H1 (cell line): ENCODE data around the gene KIT. TPM values are rescaled to one million over a fixed set of nuclear protein-coding genes. Genes with fewer than 3 reads are reported as not detected.

Experiments used
- CTCF ChIA-PET: fragments of 300-600 bp; sonication (Branson Sonifier 250); formaldehyde crosslinking; loops from one replicate; lab custom pipeline; 2021; ENCODE audit not compliant: partially characterized antibody; lab: Charles Lee
- POLR2A ChIA-PET: fragments of 300-600 bp; sonication (Branson Sonifier 250); formaldehyde crosslinking; loops from one replicate; lab custom pipeline; 2021; ENCODE audit warnings: inconsistent platforms; ENCODE audit not compliant: partially characterized antibody; lab: Charles Lee
- DNase-seq, 2 experiments: peaks; one replicate each; pipeline versions ENCODE4 v3.0.0 to v3.0.0-alpha.2; 2010 to 2022; ENCODE audit warnings: low spot score in 2 of 2, low read depth in 1 of 2, mixed read lengths in 1 of 2
- FAIRE-seq: peaks from 2 replicates; lab custom pipeline; 2011; peaks lifted over from hg19 to GRCh38; lab: Jason Lieb, UNC
- H2AFZ ChIP-seq: 2 replicates; pipeline ENCODE4 v1.8.1; 2012; ENCODE audit warnings: low read length, inconsistent platforms
- H2AK5ac ChIP-seq: 2 replicates; pipeline ENCODE4 v1.6.1; 2013; ENCODE audit warnings: low read depth, low read length
- H2BK120ac ChIP-seq: replicated peaks from 2 replicates; pipeline ENCODE3; 2013; ENCODE audit warnings: low read depth, low read length, inconsistent platforms
- H2BK12ac ChIP-seq: 2 replicates; pipeline ENCODE4 v1.6.1; 2013; ENCODE audit warnings: low read depth, low read length
- H2BK15ac ChIP-seq: 2 replicates; pipeline ENCODE4 v1.6.1; 2013; ENCODE audit warnings: low read length
- H2BK20ac ChIP-seq: 2 replicates; pipeline ENCODE4 v1.6.1; 2013; ENCODE audit warnings: low read length
- H2BK5ac ChIP-seq: 2 replicates; pipeline ENCODE4 v1.6.1; 2013; ENCODE audit warnings: low read depth, low read length
- H3K14ac ChIP-seq: 2 replicates; pipeline ENCODE4 v1.6.1; 2013; ENCODE audit warnings: inconsistent platforms; ENCODE audit not compliant: insufficient read length
- H3K18ac ChIP-seq: 2 replicates; pipeline ENCODE4 v1.6.1; 2013; ENCODE audit warnings: low read length; ENCODE audit errors: extremely low read depth
- H3K23ac ChIP-seq: 2 replicates; pipeline ENCODE4 v1.6.1; 2013; ENCODE audit warnings: inconsistent platforms; ENCODE audit not compliant: insufficient read length
- H3K23me2 ChIP-seq: 2 replicates; pipeline ENCODE4 v1.6.1; 2013; ENCODE audit warnings: low read depth, low read length
- H3K27ac ChIP-seq: 2 replicates; pipeline ENCODE4 v1.6.1; 2011; ENCODE audit warnings: low read depth, low read length, inconsistent platforms
- H3K27me3 ChIP-seq, 4 experiments: replicated peaks in 1 of 4; 1 replicate in 1 of 4; 2 replicates in 3 of 4; pipeline versions ENCODE4 v1.6.1 to v1.8.1; 2011 to 2013; ENCODE audit warnings: low read length in 3 of 4, mild to moderate bottlenecking in 3 of 4, inconsistent platforms in 2 of 4, mixed read lengths in 2 of 4, moderate library complexity in 1 of 4; ENCODE audit not compliant: control insufficient read depth in 3 of 4, insufficient read depth in 3 of 4; ENCODE audit errors: extremely low read depth in 1 of 4
- H3K36me3 ChIP-seq, 4 experiments: 2 replicates each; pipeline versions ENCODE4 v1.6.1 to v1.8.1; 2011 to 2013; ENCODE audit warnings: mild to moderate bottlenecking in 4 of 4, low read length in 3 of 4, moderate library complexity in 2 of 4, control low read depth in 1 of 4, inconsistent platforms in 1 of 4; ENCODE audit not compliant: insufficient read depth in 4 of 4, control insufficient read depth in 2 of 4
- H3K4ac ChIP-seq: replicated peaks from 2 replicates; pipeline ENCODE3; 2013; ENCODE audit warnings: low read length, low read depth, mixed read lengths, inconsistent platforms; ENCODE audit not compliant: insufficient read length
- H3K4me1 ChIP-seq, 4 experiments: replicated peaks in 1 of 4; 1 replicate in 1 of 4; 2 replicates in 3 of 4; pipeline versions ENCODE4 v1.6.1 to v1.8.1; 2011 to 2013; ENCODE audit warnings: low read length in 3 of 4, inconsistent platforms in 2 of 4, mixed read lengths in 1 of 4; ENCODE audit not compliant: insufficient read depth in 4 of 4, control insufficient read depth in 3 of 4
- H3K4me2 ChIP-seq, 2 experiments: 2 replicates each; pipeline versions ENCODE4 v1.6.1 to v1.8.1; 2011 to 2013; ENCODE audit warnings: low read depth in 2 of 2, low read length in 2 of 2, control low read depth in 1 of 2, inconsistent platforms in 1 of 2, mild to moderate bottlenecking in 1 of 2; ENCODE audit not compliant: insufficient read depth in 1 of 2
- H3K4me3 ChIP-seq, 4 experiments: fragments of 200-600, 300-600 bp in 1 of 4; sonication (generic), shearing (Covaris generic), sonication (Bioruptor Twin) in 1 of 4; 2 replicates each; pipeline versions ENCODE4 v1.5.1 to v1.8.1; 2011 to 2016; ENCODE audit warnings: low read length in 4 of 4, low read depth in 3 of 4, control low read depth in 2 of 4, inconsistent platforms in 2 of 4, mild to moderate bottlenecking in 2 of 4, mixed read lengths in 1 of 4, moderate library complexity in 1 of 4; ENCODE audit not compliant: insufficient read depth in 2 of 4; ENCODE audit errors: extremely low read depth in 1 of 4
- H3K56ac ChIP-seq: replicated peaks from 2 replicates; pipeline ENCODE3; 2013; ENCODE audit warnings: low read depth, mild to moderate bottlenecking, mixed read lengths, low read length, inconsistent platforms; ENCODE audit not compliant: insufficient read length
- H3K79me1 ChIP-seq: 2 replicates; pipeline ENCODE4 v1.6.1; 2013; ENCODE audit warnings: low read depth, low read length, control low read depth
- H3K79me2 ChIP-seq, 2 experiments: 2 replicates each; pipeline versions ENCODE4 v1.6.1 to v1.8.1; 2012 to 2013; ENCODE audit warnings: low read length in 2 of 2, mild to moderate bottlenecking in 2 of 2, inconsistent platforms in 1 of 2; ENCODE audit not compliant: insufficient read depth in 2 of 2, control insufficient read depth in 1 of 2
- H3K9ac ChIP-seq, 4 experiments: replicated peaks in 1 of 4; 1 replicate in 1 of 4; 2 replicates in 3 of 4; pipeline versions ENCODE4 v1.6.1 to v1.8.1; 2011 to 2013; ENCODE audit warnings: low read depth in 3 of 4, low read length in 3 of 4, control low read depth in 2 of 4, mild to moderate bottlenecking in 2 of 4, moderate library complexity in 2 of 4, inconsistent platforms in 1 of 4; ENCODE audit errors: extremely low read depth in 1 of 4
- H3K9me3 ChIP-seq, 2 experiments: 2 replicates each; pipeline versions ENCODE4 v1.6.1 to v1.8.1; 2012 to 2013; ENCODE audit warnings: mild to moderate bottlenecking in 2 of 2, moderate library complexity in 2 of 2, control low read depth in 1 of 2, inconsistent platforms in 1 of 2, low read depth in 1 of 2, low read length in 1 of 2, mixed read lengths in 1 of 2; ENCODE audit not compliant: insufficient read depth in 2 of 2
- H4K20me1 ChIP-seq, 2 experiments: replicated peaks in 1 of 2; 2 replicates each; pipeline versions ENCODE3 to v1.8.1; 2011 to 2013; ENCODE audit warnings: inconsistent platforms in 2 of 2, low read length in 2 of 2, mild to moderate bottlenecking in 1 of 2; ENCODE audit not compliant: insufficient read depth in 2 of 2, control insufficient read depth in 1 of 2
- H4K5ac ChIP-seq: 2 replicates; pipeline ENCODE4 v1.6.1; 2013; ENCODE audit warnings: low read length, low read depth, mixed read lengths, inconsistent platforms; ENCODE audit not compliant: insufficient read length
- H4K8ac ChIP-seq: 2 replicates; pipeline ENCODE4 v1.8.0; 2013; ENCODE audit warnings: mild to moderate bottlenecking, moderate library complexity, low read length, inconsistent platforms; ENCODE audit not compliant: insufficient read depth; ENCODE audit errors: extremely low read depth
- H4K91ac ChIP-seq: replicated peaks from 2 replicates; pipeline ENCODE3; 2013; ENCODE audit warnings: low read length, mixed read lengths, inconsistent platforms; ENCODE audit not compliant: insufficient read length
- BACH1 ChIP-seq: IDR thresholded peaks from 2 replicates; pipeline ENCODE4 v1.6.1; 2012; ENCODE audit warnings: low read length, improper control_type of control experiment
- BRCA1 ChIP-seq: IDR thresholded peaks from 2 replicates; pipeline ENCODE4 v1.6.1; 2012; ENCODE audit warnings: low read depth, low read length, improper control_type of control experiment
- CBX5 ChIP-seq: fragments of 300-800, 300-1000 bp; sonication (generic); IDR thresholded peaks from 2 replicates; pipeline ENCODE4 v1.7.1; 2016; ENCODE audit warnings: antibody characterized with exemption, low read length, low read depth
- CEBPB ChIP-seq: IDR thresholded peaks from 2 replicates; pipeline ENCODE4 v1.6.1; 2012; ENCODE audit warnings: low read depth, low read length
- EZH2 ChIP-seq: fragments of 200-600 bp; sonication (generic); IDR thresholded peaks from 2 replicates; pipeline ENCODE4 v1.7.1; 2012; ENCODE audit warnings: low read depth, mild to moderate bottlenecking, moderate library complexity, low read length, inconsistent platforms; ENCODE audit not compliant: severe bottlenecking
- JUN ChIP-seq: IDR thresholded peaks from 2 replicates; pipeline ENCODE4 v1.6.1; 2011; ENCODE audit warnings: low read depth, mild to moderate bottlenecking, improper control_type of control experiment, low read length
- NRF1 ChIP-seq: IDR thresholded peaks from 2 replicates; pipeline ENCODE4 v1.6.1; 2011; ENCODE audit warnings: mild to moderate bottlenecking, low read depth, low read length, improper control_type of control experiment
- RBBP5 ChIP-seq: IDR thresholded peaks from 2 replicates; pipeline ENCODE4 v1.7.1; 2012; ENCODE audit warnings: low read depth, mild to moderate bottlenecking, inconsistent platforms, low read length, moderate library complexity, borderline replicate concordance
- RXRA ChIP-seq: IDR thresholded peaks from 2 replicates; pipeline ENCODE4 v1.6.1; 2011; ENCODE audit warnings: low read depth, mild to moderate bottlenecking, low read length, moderate library complexity; ENCODE audit not compliant: insufficient read depth
- SP4 ChIP-seq: IDR thresholded peaks from 2 replicates; pipeline ENCODE4 v1.6.1; 2012; ENCODE audit warnings: low read length, inconsistent platforms
- SUZ12 ChIP-seq: fragments of 200-600 bp; sonication (generic); IDR thresholded peaks from 2 replicates; pipeline ENCODE4 v1.6.1; 2012; ENCODE audit warnings: mild to moderate bottlenecking, inconsistent platforms, low read length, moderate library complexity, mixed read lengths
- TEAD4 ChIP-seq: IDR thresholded peaks from 2 replicates; pipeline ENCODE4 v1.6.1; 2012; ENCODE audit warnings: low read depth, low read length, inconsistent platforms, mixed read lengths
- ZNF274 ChIP-seq: IDR thresholded peaks from 2 replicates; pipeline ENCODE4 v1.7.0; 2012; ENCODE audit warnings: low read length, borderline replicate concordance; ENCODE audit errors: extremely low read depth
- whole genome bisulfite sequencing, 2 experiments: shearing (Covaris generic) in 1 of 2; methylation state at CpG; one replicate each; pipeline versions ENCODE4 v1.1.6 to v1.1.7; 2013 to 2015; ENCODE audit warnings: low lambda C conversion rate in 2 of 2, mixed read lengths in 2 of 2, inconsistent platforms in 1 of 2, low coverage in 1 of 2, missing lambda C conversion rate in 1 of 2; ENCODE audit not compliant: insufficient replicate concordance in 2 of 2, insufficient coverage in 1 of 2, insufficient read length in 1 of 2; ENCODE audit errors: extremely low coverage in 1 of 2, missing lambda C conversion rate in 1 of 2; 5-methylcytosine and 5-hydroxymethylcytosine counted together
- polyA plus RNA-seq, 7 experiments: library from polyadenylated mRNA; depleted of rRNA in 3 of 7; stranded (reverse) in 5 of 7; unstranded in 2 of 7; fragments of >200 nt in 5 of 7; fragments of 200-250 nt in 2 of 7; gene quantifications; 1 replicate in 5 of 7; 2 replicates in 1 of 7; 4 replicates in 1 of 7; pipeline versions ENCODE4 v1.2.1 to v1.2.3, GENCODE V29; 2011 to 2013; ENCODE audit warnings: missing spikeins in 2 of 7, mixed read lengths in 2 of 7
- total RNA-seq: library from RNA; stranded (reverse); fragmentation: NEBNext Ultra II Directional; extraction: Animal tissue kit (Norgen Biotek cat#: 25700); gene quantifications from 2 replicates; pipeline ENCODE4 v1.2.1, GENCODE V29; 2021

The KIT gene
- total and polyA plus RNA-seq, 2 of the 8 experiments (the other 6 are each of a cell fraction or from before 2014, with no cell fraction given): 14.4 to 24.8 TPM

- no peak for FAIRE-seq
- TF ChIP-seq EZH2 (no peak), CBX5 (no peak), CEBPB (no peak), JUN (no peak), RXRA (no peak), SP4 (no peak), BRCA1 (no peak), TEAD4 (no peak), ZNF274 (no peak), BACH1 (no peak), SUZ12 (no peak), RBBP5 (no peak), NRF1 (no peak)
These were observed 74.2 kb downstream of the KIT start for GRCh38 chr4:54731976-54732375.

More at GRCh38 chr4:54731976-54732375, 74.2 kb downstream of the KIT start:
- Histone ChIP-seq H4K5ac (no peak overlapping the region), H3K4me1 (peaks cover 0 to 2% (median under 1%) of the 10 kb centered on the region in 4 experiments; a peak in 2 of 7 replicates), H2AFZ (no peak overlapping the region), H3K4me3 (no peak overlapping the region), H3K9me3 (no peaks in the 10 kb centered on the region), H3K27me3 (no peaks in the 10 kb centered on the region), H3K23me2 (no peaks in the 10 kb centered on the region), H3K79me2 (no peaks in the 10 kb centered on the region), H3K4me2 (no peak overlapping the region), H2BK12ac (no peak overlapping the region), H3K18ac (no peak overlapping the region), H4K8ac (no peak overlapping the region), H3K56ac (no peak overlapping the region), H3K4ac (no peak overlapping the region), H3K9ac (no peak overlapping the region), H2BK5ac (no peak overlapping the region), H2BK120ac (no peak overlapping the region), H4K20me1 (no peaks in the 10 kb centered on the region), H3K36me3 (peaks cover 0 to 42% (median 14%) of the 10 kb centered on the region in 4 experiments; a peak in 5 of 8 replicates), H2BK20ac (no peak overlapping the region), H3K23ac (no peak overlapping the region), H4K91ac (no peak overlapping the region), H3K27ac (no peak overlapping the region), H2AK5ac (no peak overlapping the region), H3K14ac (no peak overlapping the region), H3K79me1 (no peaks in the 10 kb centered on the region), H2BK15ac (no peak overlapping the region)
- no CpG with 5 or more reads among the region's 1 CpG for WGBS, 2 experiments
- POLR2A ChIA-PET: no interaction called here
- CTCF ChIA-PET: no interaction called here
- no peak for DNase-seq
